ENCODE results near the gene CCDC88B. TPM values are rescaled to one million over a fixed set of nuclear protein-coding genes. Genes with fewer than 3 reads are reported as not detected.

Gene CCDC88B
- total and polyA plus RNA-seq, 8 donors = 4.7 to 35.7 (median 6.6) TPM

DNA sequence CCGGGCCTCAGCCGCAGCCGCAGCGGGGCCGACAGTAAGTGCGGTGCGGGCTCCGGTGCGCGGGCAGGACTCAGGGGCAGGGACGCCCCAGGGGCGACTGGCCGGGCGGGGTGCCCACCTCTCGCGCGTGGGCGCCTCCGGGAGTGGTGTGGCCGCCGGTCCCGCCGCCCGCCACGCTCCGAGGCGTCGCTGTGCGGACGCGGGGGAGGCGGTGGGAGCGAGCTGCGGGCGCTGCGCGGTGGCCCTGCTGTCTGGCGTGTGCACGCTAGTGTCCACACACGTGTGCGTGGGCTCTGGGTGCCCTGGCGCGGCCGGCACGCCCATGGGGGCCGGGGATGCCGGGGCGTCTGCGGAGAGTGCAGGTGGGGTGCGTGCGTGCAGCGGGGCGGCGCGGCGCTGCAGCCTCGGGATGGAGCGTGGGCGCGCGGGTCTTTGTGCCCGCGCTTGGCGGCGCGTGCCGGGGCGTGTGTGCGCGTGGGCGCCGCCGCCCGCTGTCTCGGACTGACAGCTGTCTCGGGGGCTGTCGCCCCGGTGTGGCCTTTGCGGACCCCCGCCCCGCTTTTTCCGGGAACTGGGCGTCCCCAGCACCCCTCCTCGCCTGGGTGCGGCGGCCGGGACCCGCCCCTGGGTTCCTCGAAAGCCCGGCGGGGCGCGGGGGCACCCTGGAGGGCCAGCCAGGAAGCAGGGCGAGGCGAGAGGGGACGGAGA, 48.1 kb upstream of the CCDC88B start:
- H3K9me3 ChIP-seq = no peaks in the 10 kb centered on the region
- no peak for ATAC-seq
- peak in 1 of 4 donors; percentile 80 for DNase-seq
- no peak for TF ChIP-seq CTCF (IDR thresholded peaks at IDR 0.05)
- H3K27ac ChIP-seq = no peak overlapping the region
- peaks cover 45 to 71% of the 10 kb centered on the region in 2 donors for H3K27me3 ChIP-seq
- H3K36me3 ChIP-seq = peaks cover 0 to 7% of the 10 kb centered on the region in 2 donors
- peak overlapping the region; percentile 11 to 14 for H3K4me3 ChIP-seq
- H3K4me1 ChIP-seq = peaks cover 10 to 20% of the 10 kb centered on the region in 2 donors
- intact Hi-C loops (cut with DNase I) = no loop called here

DNA sequence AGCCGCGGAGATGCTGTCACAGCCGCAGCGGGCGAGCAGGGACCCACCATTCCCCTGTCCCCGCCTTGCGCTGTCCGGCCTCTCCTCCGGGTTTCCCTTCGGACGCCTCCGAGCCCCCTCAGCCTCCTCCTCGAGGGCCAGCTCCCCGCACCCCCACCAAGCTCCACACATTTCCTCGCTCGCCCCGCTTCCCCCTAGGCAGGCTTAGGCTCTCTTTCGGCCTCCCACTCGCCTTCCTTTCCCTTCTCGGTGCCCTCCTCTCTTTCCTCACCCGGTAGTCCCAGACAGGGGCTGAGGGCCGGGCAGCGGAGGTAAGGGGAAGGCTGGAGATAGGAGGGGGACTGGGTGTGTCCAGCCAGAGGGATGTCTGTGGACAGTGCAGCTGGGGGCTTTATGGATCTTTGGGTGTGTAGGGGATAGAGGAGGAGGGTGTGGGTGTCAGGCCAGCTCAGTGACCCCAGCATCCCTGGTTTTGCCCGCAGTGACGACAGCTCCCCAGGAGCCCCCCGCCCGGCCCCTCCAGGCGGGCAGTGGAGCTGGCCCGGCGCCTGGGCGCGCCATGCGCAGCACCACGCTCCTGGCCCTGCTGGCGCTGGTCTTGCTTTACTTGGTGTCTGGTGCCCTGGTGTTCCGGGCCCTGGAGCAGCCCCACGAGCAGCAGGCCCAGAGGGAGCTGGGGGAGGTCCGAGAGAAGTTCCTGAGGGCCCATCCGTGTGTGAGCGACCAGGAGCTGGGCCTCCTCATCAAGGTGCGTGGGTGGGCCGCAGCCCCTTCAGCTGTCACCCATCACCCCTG, 47.3 kb upstream of the CCDC88B start:
- H3K9me3 ChIP-seq = no peaks in the 10 kb centered on the region
- ATAC-seq (no peak), DNase-seq (no peak)
- H3K36me3 ChIP-seq = peaks cover 0 to 7% of the 10 kb centered on the region in 2 donors
- no peak overlapping the region for H3K27ac ChIP-seq
- intact Hi-C loops (cut with DNase I) = no loop called here
- H3K4me3 ChIP-seq = peak overlapping the region in 1 of 2 donors; percentile 14
- H3K27me3 ChIP-seq = peaks cover 52 to 78% of the 10 kb centered on the region in 2 donors
- peaks cover 10 to 18% of the 10 kb centered on the region in 2 donors for H3K4me1 ChIP-seq
- TF ChIP-seq CTCF (IDR thresholded peaks at IDR 0.05) = no peak

- H3K36me3 ChIP-seq = no peaks in the 10 kb centered on the region
- intact Hi-C loops (cut with DNase I) = no loop called here
- no peak for DNase-seq
- no peaks in the 10 kb centered on the region for H3K9me3 ChIP-seq
- H3K4me3 ChIP-seq = no peak overlapping the region
- H3K27ac ChIP-seq = no peak overlapping the region
- H3K27me3 ChIP-seq = peaks cover 73 to 99% of the 10 kb centered on the region in 2 donors
- TF ChIP-seq CTCF (IDR thresholded peaks at IDR 0.05) = no peak
- H3K4me1 ChIP-seq = peaks cover 11 to 27% of the 10 kb centered on the region in 2 donors
- no peak for ATAC-seq
Measured at GRCh38 chr11:64294774-64295173, 45.2 kb upstream of the CCDC88B start.

DNA sequence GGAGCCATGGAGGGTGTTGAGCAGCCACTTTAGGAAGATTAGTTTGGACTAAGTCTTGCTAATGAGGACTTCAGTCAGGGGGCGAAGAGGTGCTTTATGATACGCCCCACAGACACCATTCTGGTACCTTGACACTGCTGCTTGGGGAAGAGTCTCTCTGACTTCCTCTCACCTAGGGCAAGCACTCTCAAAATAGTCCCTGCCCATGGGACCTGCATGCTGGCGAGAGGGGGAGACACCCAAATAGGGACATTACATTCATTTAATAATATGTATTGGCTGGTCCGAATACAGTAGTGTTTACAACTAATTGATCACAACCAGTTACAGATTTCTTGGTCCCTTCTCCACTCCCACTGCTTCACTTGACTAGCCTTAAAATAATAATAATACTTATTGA, 44.2 kb upstream of the CCDC88B start:
- DNase-seq = no peak
- no peak overlapping the region for H3K4me3 ChIP-seq
- H3K4me1 ChIP-seq = peaks cover 21 to 37% of the 10 kb centered on the region in 2 donors
- H3K9me3 ChIP-seq = no peaks in the 10 kb centered on the region
- intact Hi-C loops (cut with DNase I) = no loop called here
- no peaks in the 10 kb centered on the region for H3K36me3 ChIP-seq
- TF ChIP-seq CTCF (IDR thresholded peaks at IDR 0.05) = no peak
- peaks cover 71 to 100% of the 10 kb centered on the region in 2 donors for H3K27me3 ChIP-seq
- H3K27ac ChIP-seq = no peak overlapping the region
- ATAC-seq = no peak

DNA sequence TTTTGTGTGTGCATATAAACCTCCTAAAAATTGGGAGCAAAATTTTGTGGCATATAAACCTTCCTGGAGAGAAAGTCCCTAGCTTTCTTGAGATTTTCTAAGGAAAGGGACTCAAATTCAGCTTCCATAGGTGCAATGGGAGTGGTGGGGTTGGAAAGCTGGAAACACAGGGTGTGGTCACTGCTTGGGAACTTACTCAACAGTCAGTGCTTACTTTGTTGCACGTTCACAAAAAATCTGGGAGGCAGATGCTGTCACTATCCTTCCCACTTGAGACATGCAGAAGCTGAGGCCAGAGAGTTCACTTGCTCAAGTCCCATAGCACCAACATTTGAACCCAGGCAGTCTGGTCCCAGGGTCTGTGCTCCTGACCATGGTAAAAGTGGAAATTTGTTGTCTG, 43.8 kb upstream of the CCDC88B start:
- peaks cover 21 to 37% of the 10 kb centered on the region in 2 donors for H3K4me1 ChIP-seq
- DNase-seq (no peak), ATAC-seq (no peak)
- no peaks in the 10 kb centered on the region for H3K9me3 ChIP-seq
- H3K4me3 ChIP-seq = no peak overlapping the region
- TF ChIP-seq CTCF (IDR thresholded peaks at IDR 0.05) = no peak
- intact Hi-C loops (cut with DNase I) = no loop called here
- no peak overlapping the region for H3K27ac ChIP-seq
- H3K36me3 ChIP-seq = no peaks in the 10 kb centered on the region
- H3K27me3 ChIP-seq = peaks cover 66 to 98% of the 10 kb centered on the region in 2 donors

Data from left lung (tissue), 10 donors.